Colonic mucosa (tissue), 4 donors: ENCODE measurements around the gene RP2. TPM values are rescaled to one million over a fixed set of nuclear protein-coding genes. Genes with fewer than 3 reads are reported as not detected.
A peak's percentile ranks its signal among the peaks of the same experiment; 100 is the strongest.

Source experiments
- DNase-seq: peaks from one replicate; pipeline ENCODE4 v3.0.0-alpha.2; 2020
- H3K27ac ChIP-seq: fragments of 200-600 bp; one replicate; pipeline ENCODE4 v1.8.0; 2021
- H3K27me3 ChIP-seq: fragments of 200-600 bp; one replicate; pipeline ENCODE4 v1.8.0; 2021
- H3K36me3 ChIP-seq: fragments of 200-600 bp; one replicate; pipeline ENCODE4 v1.8.0; 2021
- H3K4me1 ChIP-seq: fragments of 200-600 bp; one replicate; pipeline ENCODE4 v1.8.0; 2021; ENCODE audit warnings: mild to moderate bottlenecking
- H3K4me3 ChIP-seq: fragments of 200-600 bp; one replicate; pipeline ENCODE4 v1.8.0; 2021
- H3K9ac ChIP-seq, 2 donors: one replicate each; pipeline ENCODE4 v1.7.0; 2013; ENCODE audit warnings: control low read depth in 2 of 2, low read depth in 2 of 2, low read length in 2 of 2
- H3K9me3 ChIP-seq: fragments of 200-600 bp; one replicate; pipeline ENCODE4 v1.8.0; 2021
- CTCF ChIP-seq: fragments of 200-600 bp; IDR thresholded peaks from one replicate; pipeline ENCODE4 v1.8.0; 2022; ENCODE audit warnings: antibody characterized with exemption, mild to moderate bottlenecking
- intact Hi-C: fragments of 100-400 bp; cut with DNase I; formaldehyde crosslinking; loops from one replicate; pipeline ENCODE4 v1.14.1; 2022
- total RNA-seq, 2 donors: library from RNA; stranded (reverse); fragmentation: NEBNext Ultra II Directional in 1 of 2; extraction: Animal tissue kit (Norgen Biotek cat#: 25700) in 1 of 2; gene quantifications; one replicate each; pipeline ENCODE4 v1.2.1, GENCODE V29; 2021
- donor health status: healthy.
- donor health status: DM: no; HTN: no; CAD: no.
- donor health status: DM: no; HTN: no; CAD: no.

RP2 gene
- total RNA-seq, 2 donors from 2014 or later, result 11.7 to 19.1 TPM

DNA sequence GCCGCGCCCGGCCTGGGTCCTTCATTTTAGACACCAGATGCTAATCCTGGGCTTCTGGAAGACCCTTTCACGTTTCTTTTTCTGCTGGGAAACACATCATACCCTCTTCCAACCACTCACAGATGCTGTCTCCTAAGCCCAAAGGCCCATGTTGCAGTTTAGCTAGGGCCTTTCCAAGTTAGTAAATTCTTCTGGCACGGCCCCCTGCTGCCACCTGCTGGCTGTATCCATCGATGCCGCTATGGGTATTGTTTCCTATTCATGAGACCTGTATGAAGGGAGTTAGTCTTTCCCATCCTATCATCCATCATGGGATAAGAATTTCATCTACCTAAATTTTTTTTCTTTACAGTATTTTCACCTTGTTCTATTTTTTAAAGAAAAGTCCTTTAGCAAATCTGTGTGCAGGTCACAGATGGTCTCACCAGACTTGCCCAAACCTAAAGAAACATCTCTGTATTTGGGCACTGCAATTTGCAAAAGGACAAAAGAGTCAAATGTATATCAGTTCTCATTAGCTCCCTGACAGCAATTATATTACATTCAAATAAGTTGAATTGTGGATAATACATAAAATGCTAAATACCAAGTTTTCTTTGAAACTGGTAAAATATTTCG is 40.2 kb upstream of the RP2 start:
- TF ChIP-seq CTCF, result peak; percentile 77
- intact Hi-C loops, result no loop called here

GRCh38 chrX:46803140-46803539 is 33.7 kb upstream of the RP2 start:
- Histone ChIP-seq H3K4me1 (no peaks in the 10 kb centered on the region), H3K27ac (no peak overlapping the region), H3K36me3 (no peaks in the 10 kb centered on the region), H3K9me3 (no peaks in the 10 kb centered on the region), H3K9ac (no peak overlapping the region), H3K27me3 (no peaks in the 10 kb centered on the region), H3K4me3 (no peak overlapping the region)
- intact Hi-C loops, result no loop called here
- DNase-seq, result no peak
- TF ChIP-seq CTCF, result no peak

More for the DNA sequence above, 40.2 kb upstream of the RP2 start:
- H3K9me3 ChIP-seq, result no peaks in the 10 kb centered on the region
- H3K4me3 ChIP-seq, result no peak overlapping the region
- no peaks in the 10 kb centered on the region for H3K36me3 ChIP-seq
- no peak overlapping the region for H3K9ac ChIP-seq
- no peaks in the 10 kb centered on the region for H3K4me1 ChIP-seq
- DNase-seq, result peak; percentile 73
- no peaks in the 10 kb centered on the region for H3K27me3 ChIP-seq
- no peak overlapping the region for H3K27ac ChIP-seq

DNA sequence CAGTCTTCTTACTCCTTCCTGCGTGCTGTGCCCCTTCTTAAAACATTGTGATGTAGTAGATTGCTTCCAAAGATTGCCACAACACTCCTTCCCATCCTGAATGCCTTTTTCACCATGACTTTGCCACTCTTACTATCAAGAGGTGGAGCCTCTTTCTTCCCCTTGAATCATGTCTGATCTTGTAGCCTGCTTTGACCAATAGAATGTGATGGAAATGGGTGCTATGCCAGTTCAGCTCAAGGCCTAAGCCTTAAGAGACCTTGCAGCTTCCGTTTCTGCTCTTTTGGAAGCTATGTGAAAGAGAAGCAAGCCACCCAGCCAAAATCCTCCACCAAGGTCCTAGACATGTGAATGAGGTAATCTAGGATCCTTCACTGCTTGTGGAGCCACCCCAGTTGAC is 31.6 kb upstream of the RP2 start:
- DNase-seq, result no peak
- H3K9ac ChIP-seq, result no peak overlapping the region
- no peaks in the 10 kb centered on the region for H3K27me3 ChIP-seq
- no peaks in the 10 kb centered on the region for H3K36me3 ChIP-seq
- H3K4me3 ChIP-seq, result no peak overlapping the region
- H3K4me1 ChIP-seq, result no peaks in the 10 kb centered on the region
- intact Hi-C loops, result no loop called here
- no peak overlapping the region for H3K27ac ChIP-seq
- H3K9me3 ChIP-seq, result no peaks in the 10 kb centered on the region
- no peak for TF ChIP-seq CTCF

- Histone ChIP-seq H3K27me3 (no peaks in the 10 kb centered on the region), H3K9ac (no peak overlapping the region), H3K27ac (no peak overlapping the region), H3K36me3 (no peaks in the 10 kb centered on the region), H3K4me1 (no peaks in the 10 kb centered on the region), H3K4me3 (no peak overlapping the region), H3K9me3 (no peaks in the 10 kb centered on the region)
- TF ChIP-seq CTCF, result no peak
- no peak for DNase-seq
- intact Hi-C loops, result no loop called here
Observed at GRCh38 chrX:46811121-46811520, 25.7 kb upstream of the RP2 start.

DNA sequence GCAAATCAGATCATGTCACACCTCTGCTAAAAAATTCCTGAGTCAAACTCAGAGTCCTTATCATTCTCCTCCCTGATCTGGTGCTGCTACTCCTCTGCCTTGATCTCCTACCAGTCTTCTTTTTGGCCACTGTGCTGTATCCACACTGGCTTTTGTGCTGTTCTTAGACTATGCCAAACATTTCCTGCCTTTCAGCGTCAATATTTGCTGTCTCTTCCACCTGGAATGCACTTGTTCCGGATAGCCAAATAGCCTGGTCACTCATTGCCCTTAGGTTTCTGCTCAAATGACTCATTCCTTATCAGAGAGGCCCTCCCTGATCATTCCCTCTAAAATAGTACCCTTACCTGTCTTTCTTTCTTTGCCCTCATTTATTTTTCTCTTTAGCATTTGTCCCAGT is 24.4 kb upstream of the RP2 start:
- Histone ChIP-seq H3K27ac (no peak overlapping the region), H3K36me3 (no peaks in the 10 kb centered on the region), H3K9ac (no peak overlapping the region), H3K4me1 (no peaks in the 10 kb centered on the region), H3K9me3 (no peaks in the 10 kb centered on the region), H3K27me3 (no peaks in the 10 kb centered on the region), H3K4me3 (no peak overlapping the region)
- intact Hi-C loops, result no loop called here
- TF ChIP-seq CTCF, result no peak
- no peak for DNase-seq
